Effector memory CD8-positive, alpha-beta T cell (primary cell): ENCODE results near the gene UNC5A.

Experiments used
- ATAC-seq: fragments of 150-1000 bp; cut with Tn5 transposase; replicated peaks from 2 replicates; pipeline ENCODE4 v1.10.0; 2021; ENCODE audit warnings: mild to moderate bottlenecking, moderate library complexity
- DNase-seq, 3 experiments: peaks; one replicate each; pipeline ENCODE4 v3.0.0; 2021
- H3K27ac Mint-ChIP-seq, 2 donors: one replicate each; pipeline ENCODE4 v1.8.0; 2022; ENCODE audit warnings: mild to moderate bottlenecking in 2 of 2, mixed read lengths in 2 of 2, moderate library complexity in 2 of 2
- H3K27me3 Mint-ChIP-seq, 2 donors: one replicate each; pipeline ENCODE4 v1.8.0; 2022; ENCODE audit warnings: mixed read lengths in 2 of 2
- H3K36me3 Mint-ChIP-seq: one replicate; pipeline ENCODE4 v1.8.0; 2022; ENCODE audit warnings: mild to moderate bottlenecking, moderate library complexity, mixed read lengths; ENCODE audit not compliant: insufficient read depth
- H3K4me1 Mint-ChIP-seq, 2 donors: one replicate each; pipeline ENCODE4 v1.8.0; 2022; ENCODE audit warnings: low read depth in 2 of 2, mixed read lengths in 2 of 2
- H3K4me3 Mint-ChIP-seq, 2 donors: one replicate each; pipeline ENCODE4 v1.8.0; 2022; ENCODE audit warnings: mild to moderate bottlenecking in 2 of 2, mixed read lengths in 2 of 2, moderate library complexity in 2 of 2
- H3K9me3 Mint-ChIP-seq, 2 donors: one replicate each; pipeline ENCODE4 v1.8.0; 2022; ENCODE audit warnings: mixed read lengths in 2 of 2

UNC5A gene

DNA sequence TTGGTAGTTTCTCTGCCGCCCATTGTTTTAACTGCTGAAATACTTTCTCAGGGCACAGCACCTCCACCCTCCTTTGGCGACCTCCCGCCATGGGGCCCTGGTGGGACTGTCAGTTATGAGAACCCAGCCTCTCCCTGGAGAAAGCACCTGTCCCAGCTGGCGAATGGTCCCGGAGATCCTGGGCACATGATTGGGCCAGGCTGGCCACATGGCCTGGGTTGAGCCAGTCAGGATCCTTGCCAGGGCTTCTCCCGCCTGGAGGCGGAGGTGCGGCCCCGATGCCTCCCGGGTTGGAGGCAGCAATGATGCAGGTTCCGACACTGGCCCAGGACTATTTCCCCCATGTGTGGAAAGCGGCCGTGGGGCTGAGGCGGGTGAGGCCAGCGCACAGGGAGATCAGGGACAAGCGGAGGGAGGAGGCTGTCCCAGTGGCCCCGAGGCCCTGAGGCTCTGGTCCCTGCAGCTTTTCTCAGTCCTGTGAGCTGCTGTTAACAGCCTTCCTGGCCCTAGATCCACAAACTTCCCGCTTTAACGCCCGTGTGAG, 13.6 kb downstream of the UNC5A start:
- H3K4me3 Mint-ChIP-seq: no peak overlapping the region
- H3K36me3 Mint-ChIP-seq: peaks cover 3% of the 10 kb centered on the region
- H3K27ac Mint-ChIP-seq: no peak overlapping the region
- DNase-seq (no peak), ATAC-seq (no peak)
- peaks cover 39 to 60% of the 10 kb centered on the region in 2 donors for H3K27me3 Mint-ChIP-seq
- no peaks in the 10 kb centered on the region for H3K9me3 Mint-ChIP-seq
- peaks cover 0 to 2% of the 10 kb centered on the region in 2 donors for H3K4me1 Mint-ChIP-seq

DNA sequence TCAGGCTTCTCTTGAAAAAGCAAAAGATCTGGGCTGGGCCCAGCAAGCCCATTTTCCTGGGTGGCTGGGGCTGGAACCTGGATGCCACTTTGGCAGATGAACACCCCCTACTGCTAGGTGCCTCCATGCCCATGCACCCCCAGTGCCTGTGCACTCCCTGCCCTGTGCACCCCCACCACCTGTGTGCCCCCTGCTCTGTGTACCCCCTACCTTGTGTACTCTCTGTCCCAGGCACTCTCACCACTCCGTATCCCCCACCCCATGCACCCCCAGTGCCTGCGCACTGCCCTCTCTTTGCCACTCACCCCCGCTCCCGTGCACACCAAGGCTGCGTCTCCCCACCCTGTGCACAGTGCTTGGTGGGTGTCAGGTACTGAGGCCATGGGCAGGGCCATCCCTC, 14.2 kb downstream of the UNC5A start:
- DNase-seq (no peak), ATAC-seq (no peak)
- H3K9me3 Mint-ChIP-seq: no peaks in the 10 kb centered on the region
- no peak overlapping the region for H3K4me3 Mint-ChIP-seq
- H3K4me1 Mint-ChIP-seq: no peaks in the 10 kb centered on the region
- H3K36me3 Mint-ChIP-seq: peaks cover 3% of the 10 kb centered on the region
- no peak overlapping the region for H3K27ac Mint-ChIP-seq
- peaks cover 33 to 54% of the 10 kb centered on the region in 2 donors for H3K27me3 Mint-ChIP-seq

DNA sequence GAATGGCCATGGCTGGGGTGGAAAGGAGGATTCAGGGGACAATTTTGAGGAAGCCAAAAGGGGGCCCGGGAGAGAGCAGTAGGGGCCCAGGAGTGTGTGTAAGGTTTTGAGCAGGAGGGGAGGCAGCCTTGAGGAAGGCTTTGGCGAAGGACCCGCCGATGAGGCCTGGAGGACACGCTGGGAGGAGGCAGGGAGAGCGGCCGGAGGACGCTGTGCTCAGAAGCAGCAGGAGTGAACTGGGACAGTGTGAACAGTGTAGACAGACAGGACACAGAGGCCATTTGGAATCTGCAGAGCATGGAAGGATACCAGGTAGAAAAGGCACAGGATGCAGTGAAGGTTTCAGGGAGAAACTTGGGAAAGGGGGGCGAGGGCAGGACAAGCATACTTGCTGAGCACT, 14.9 kb downstream of the UNC5A start:
- Mint-ChIP-seq H3K27ac (no peak overlapping the region), H3K4me1 (no peaks in the 10 kb centered on the region)
- no peak for ATAC-seq

DNA sequence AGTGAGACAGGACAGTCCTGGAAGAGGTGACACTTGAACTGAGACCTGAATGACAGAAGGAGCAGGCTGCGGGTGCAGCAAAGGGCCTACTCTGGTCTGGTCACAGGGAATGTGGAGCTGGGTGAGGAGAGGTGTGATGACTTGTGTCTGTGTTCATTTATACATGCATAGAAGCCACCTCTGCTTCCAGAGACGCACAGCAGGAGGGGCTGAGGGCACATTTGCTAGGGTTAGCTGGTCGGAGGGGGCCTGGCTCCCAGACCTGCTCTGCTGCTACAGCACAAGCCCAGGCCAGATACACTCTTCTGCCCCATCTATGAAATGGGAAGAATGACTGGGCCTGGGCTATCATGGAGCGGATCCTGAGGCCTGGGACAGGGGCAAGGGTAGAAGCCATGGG, 15.6 kb downstream of the UNC5A start:
- Mint-ChIP-seq H3K27ac (no peak overlapping the region), H3K36me3 (peaks cover 2% of the 10 kb centered on the region), H3K4me3 (no peak overlapping the region), H3K9me3 (peaks cover 0 to 6% of the 10 kb centered on the region in 2 donors), H3K27me3 (peaks cover 19 to 40% of the 10 kb centered on the region in 2 donors), H3K4me1 (no peaks in the 10 kb centered on the region)
- no peak for ATAC-seq
- DNase-seq: no peak

More for the DNA sequence above, 14.9 kb downstream of the UNC5A start:
- Mint-ChIP-seq H3K27me3 (peaks cover 26 to 47% of the 10 kb centered on the region in 2 donors), H3K4me3 (no peak overlapping the region), H3K9me3 (peaks cover 0 to 1% of the 10 kb centered on the region in 2 donors), H3K36me3 (peaks cover 3% of the 10 kb centered on the region)
- no peak for DNase-seq

DNA sequence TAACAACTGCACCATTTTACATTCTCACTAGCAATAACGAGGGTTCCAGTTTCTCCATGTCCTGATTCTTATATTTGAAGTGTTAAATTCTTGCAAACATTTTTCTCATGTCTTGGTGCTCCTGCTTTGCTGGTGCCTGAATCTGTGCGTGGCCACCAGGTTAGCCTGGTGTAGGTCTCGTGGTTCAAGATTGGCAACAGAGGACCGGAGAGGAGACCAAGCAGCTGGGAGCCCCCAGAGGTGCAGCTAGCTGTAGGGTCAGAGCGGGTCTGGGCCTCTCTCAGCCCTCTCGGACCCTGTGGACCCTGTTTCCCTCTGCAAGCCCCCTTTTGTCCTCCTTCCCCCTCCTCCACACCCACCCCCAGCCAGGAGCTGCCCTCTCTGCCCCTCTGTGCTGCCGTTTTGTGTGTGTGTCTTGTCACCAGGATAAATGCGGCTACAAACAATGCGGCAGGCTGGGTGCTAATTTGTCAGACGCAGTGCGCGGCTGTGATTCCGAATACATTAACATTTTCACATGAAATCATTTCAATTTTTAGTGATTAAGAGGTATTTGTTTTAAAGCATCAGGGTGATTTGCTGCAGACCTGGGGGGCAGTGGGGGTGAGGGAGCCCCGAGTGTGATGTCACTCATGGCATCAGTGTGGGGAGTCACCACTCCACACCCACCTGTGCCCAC, 17.5 kb downstream of the UNC5A start:
- ATAC-seq: no peak
- DNase-seq: no peak
- Mint-ChIP-seq H3K4me1 (no peaks in the 10 kb centered on the region), H3K27ac (no peak overlapping the region), H3K27me3 (peaks cover 13 to 35% of the 10 kb centered on the region in 2 donors), H3K9me3 (peaks cover 0 to 6% of the 10 kb centered on the region in 2 donors), H3K4me3 (no peak overlapping the region), H3K36me3 (no peaks in the 10 kb centered on the region)

DNA sequence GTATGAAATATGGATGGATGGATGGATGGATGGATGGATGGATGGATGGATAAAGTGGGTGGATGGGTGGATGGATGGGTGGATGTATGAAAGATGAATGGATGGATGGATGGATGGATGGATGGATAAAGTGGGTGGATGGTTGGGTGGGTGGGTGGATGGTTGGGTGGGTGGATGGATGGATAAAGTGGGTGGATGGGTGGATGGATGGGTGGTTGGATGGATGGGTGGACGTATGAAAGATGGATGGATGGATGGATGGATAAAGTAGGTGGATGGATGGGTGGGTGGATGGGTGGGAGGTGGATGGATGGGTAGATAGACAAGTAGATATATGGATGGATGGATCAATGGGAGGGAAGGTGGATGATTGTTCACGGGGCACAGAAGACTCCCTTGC, 19.0 kb downstream of the UNC5A start:
- Mint-ChIP-seq H3K4me1 (no peaks in the 10 kb centered on the region), H3K27ac (no peak overlapping the region), H3K9me3 (peaks cover 0 to 6% of the 10 kb centered on the region in 2 donors), H3K4me3 (no peak overlapping the region), H3K27me3 (peaks cover 22 to 41% of the 10 kb centered on the region in 2 donors), H3K36me3 (no peaks in the 10 kb centered on the region)
- ATAC-seq (no peak), DNase-seq (no peak)

DNA sequence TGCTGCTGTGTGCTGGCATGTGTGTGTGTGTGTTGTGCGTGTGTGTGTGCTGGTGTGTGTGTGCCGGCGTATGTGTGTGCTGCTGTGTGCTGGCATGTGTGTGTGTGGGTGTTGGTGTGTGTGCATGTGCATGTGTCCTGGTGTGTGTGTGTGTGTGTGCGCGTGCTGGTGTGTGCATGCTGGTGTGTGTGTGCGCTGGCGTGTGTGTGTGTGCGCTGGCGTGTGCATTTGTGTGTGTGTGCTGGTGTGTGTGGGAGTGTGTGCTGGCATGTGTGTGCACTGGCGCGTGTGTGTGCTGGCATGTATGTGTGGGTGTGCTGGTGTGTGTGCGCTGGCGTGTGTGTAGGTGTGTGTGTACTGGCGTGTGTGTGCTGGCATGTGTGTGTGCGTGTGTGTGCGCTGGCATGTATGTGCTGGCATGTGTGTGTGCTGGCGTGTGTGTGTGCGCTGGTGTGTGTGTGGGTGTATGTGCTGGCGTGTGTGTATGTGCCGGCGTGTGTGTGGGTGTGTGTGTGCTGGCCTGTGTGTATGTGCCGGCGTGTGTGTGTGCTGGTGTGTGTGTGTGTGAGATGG, 20.1 kb downstream of the UNC5A start:
- peaks cover 29 to 43% of the 10 kb centered on the region in 2 donors for H3K27me3 Mint-ChIP-seq
- H3K4me1 Mint-ChIP-seq: no peaks in the 10 kb centered on the region
- DNase-seq (no peak), ATAC-seq (no peak)
- H3K9me3 Mint-ChIP-seq: peaks cover 0 to 6% of the 10 kb centered on the region in 2 donors
- no peaks in the 10 kb centered on the region for H3K36me3 Mint-ChIP-seq
- H3K27ac Mint-ChIP-seq: no peak overlapping the region
- H3K4me3 Mint-ChIP-seq: no peak overlapping the region

DNA sequence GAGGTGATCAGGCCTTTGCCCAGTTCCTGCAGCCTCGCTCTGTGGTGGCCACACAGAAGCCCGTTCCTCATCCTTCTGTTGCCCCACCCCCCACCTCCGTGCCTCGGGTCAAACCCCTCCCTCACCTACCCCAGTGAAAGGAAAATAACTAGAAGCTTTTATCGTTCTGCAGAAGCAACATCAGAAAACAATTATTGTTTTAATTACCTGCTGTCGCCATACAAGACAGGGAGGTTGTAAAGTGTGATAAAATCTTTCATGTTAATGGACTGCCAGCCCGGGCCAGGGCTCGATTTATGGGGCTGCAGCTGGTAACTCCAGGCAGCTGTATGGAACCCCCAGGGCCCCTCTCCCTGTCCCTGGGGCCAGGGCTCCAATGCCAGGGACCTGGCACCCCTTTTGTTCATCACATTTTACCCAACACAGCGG, 20.6 kb downstream of the UNC5A start:
- Mint-ChIP-seq H3K4me1 (no peaks in the 10 kb centered on the region), H3K27ac (no peak overlapping the region), H3K9me3 (peaks cover 0 to 6% of the 10 kb centered on the region in 2 donors), H3K27me3 (peaks cover 34 to 45% of the 10 kb centered on the region in 2 donors), H3K36me3 (no peaks in the 10 kb centered on the region), H3K4me3 (no peak overlapping the region)
- no peak for ATAC-seq
- DNase-seq: no peak

DNA sequence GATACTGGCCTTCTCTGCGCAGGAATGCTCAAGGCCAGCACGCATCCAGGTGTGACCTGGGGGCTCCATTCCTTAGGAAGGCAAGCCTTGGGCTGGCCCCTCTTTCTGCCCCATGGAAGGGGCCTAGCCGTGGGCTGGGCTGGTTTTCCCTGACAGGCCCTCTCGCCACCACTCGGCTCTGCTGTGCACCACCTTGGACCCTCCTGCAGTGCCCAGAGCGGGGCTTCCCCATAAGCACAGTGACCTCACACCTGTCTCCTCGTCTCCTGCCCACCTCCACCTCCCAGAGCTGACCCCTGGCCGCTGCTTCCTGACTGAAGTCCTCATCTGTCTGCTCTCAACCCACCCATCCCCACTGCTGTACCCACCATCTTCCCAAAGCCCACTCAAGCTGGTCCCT, 21.1 kb downstream of the UNC5A start:
- H3K36me3 Mint-ChIP-seq: no peaks in the 10 kb centered on the region
- DNase-seq (no peak), ATAC-seq (no peak)
- peak overlapping the region in 1 of 2 donors; percentile 69 for H3K27ac Mint-ChIP-seq
- no peaks in the 10 kb centered on the region for H3K4me1 Mint-ChIP-seq
- H3K9me3 Mint-ChIP-seq: peaks cover 0 to 6% of the 10 kb centered on the region in 2 donors
- H3K4me3 Mint-ChIP-seq: no peak overlapping the region
- peaks cover 38 to 50% of the 10 kb centered on the region in 2 donors for H3K27me3 Mint-ChIP-seq

DNA sequence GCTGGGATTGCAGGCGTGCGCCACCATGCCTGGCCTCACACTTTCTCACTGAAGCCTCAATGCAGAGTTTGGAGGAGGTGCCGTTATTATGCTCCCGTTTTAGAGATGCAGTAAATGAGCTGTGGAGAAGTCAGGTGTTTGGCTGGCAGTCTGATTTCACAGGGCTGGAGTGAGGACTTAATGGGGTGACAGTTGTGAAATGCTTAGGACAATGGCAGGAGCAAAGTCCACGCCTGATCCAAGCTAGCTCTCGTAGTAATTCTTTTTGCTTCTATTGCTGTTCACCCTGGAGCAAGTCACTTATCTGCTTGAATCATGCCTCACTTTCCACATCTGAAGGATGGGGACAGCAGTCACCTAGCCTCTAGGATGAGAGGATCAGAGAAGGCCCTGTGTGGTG, 21.8 kb downstream of the UNC5A start:
- Mint-ChIP-seq H3K36me3 (no peaks in the 10 kb centered on the region), H3K27me3 (peaks cover 38 to 50% of the 10 kb centered on the region in 2 donors), H3K27ac (peak overlapping the region in 1 of 2 donors; percentile 69), H3K9me3 (peaks cover 0 to 6% of the 10 kb centered on the region in 2 donors), H3K4me1 (no peaks in the 10 kb centered on the region), H3K4me3 (no peak overlapping the region)
- no peak for DNase-seq
- ATAC-seq: no peak

DNA sequence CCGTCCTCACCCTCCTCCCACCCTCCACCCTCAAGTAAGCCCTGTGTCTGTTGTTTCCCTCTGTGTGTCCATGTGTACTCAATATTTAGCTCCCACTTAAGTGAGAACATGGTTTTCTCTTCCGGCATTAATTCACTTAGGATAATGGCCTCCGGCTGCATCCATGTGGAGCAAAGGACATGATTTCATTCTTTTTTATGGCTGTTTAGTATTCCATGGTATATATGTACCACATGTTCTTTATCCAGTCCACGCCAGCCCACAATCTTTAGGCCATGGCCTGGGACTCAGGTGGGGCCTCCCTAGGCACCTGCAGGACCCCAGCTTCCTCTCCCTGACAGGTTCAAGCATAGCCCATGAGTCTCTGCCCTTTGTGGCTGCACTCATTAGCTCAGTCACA, 22.9 kb downstream of the UNC5A start:
- Mint-ChIP-seq H3K4me3 (no peak overlapping the region), H3K27me3 (peaks cover 38 to 50% of the 10 kb centered on the region in 2 donors), H3K27ac (no peak overlapping the region), H3K36me3 (no peaks in the 10 kb centered on the region), H3K4me1 (no peaks in the 10 kb centered on the region), H3K9me3 (peaks cover 0 to 6% of the 10 kb centered on the region in 2 donors)
- ATAC-seq (no peak), DNase-seq (no peak)

DNA sequence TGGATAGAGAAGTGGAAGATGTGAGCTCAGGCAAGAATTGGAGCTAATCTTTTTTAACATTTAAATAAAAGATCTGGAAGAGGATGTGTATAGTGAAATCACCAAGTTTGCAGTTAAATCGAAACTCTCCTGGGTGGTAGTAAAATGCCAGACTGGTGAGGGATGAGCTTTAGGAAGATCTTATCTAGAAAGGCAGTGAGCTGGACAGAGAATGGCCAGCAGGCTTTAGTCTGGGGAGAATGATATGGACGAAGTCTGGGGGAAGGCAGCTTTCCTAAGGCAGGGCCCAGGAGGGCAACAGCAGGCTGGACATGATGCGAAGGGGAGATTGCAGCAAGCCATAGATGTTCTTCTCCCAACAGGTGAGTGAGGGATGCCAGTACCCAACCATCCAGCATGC, 25.6 kb downstream of the UNC5A start:
- no peak for DNase-seq
- H3K27ac Mint-ChIP-seq: no peak overlapping the region
- no peaks in the 10 kb centered on the region for H3K4me1 Mint-ChIP-seq
- no peak overlapping the region for H3K4me3 Mint-ChIP-seq
- ATAC-seq: no peak
- H3K9me3 Mint-ChIP-seq: no peaks in the 10 kb centered on the region
- H3K27me3 Mint-ChIP-seq: peaks cover 47 to 64% of the 10 kb centered on the region in 2 donors
- H3K36me3 Mint-ChIP-seq: no peaks in the 10 kb centered on the region

DNA sequence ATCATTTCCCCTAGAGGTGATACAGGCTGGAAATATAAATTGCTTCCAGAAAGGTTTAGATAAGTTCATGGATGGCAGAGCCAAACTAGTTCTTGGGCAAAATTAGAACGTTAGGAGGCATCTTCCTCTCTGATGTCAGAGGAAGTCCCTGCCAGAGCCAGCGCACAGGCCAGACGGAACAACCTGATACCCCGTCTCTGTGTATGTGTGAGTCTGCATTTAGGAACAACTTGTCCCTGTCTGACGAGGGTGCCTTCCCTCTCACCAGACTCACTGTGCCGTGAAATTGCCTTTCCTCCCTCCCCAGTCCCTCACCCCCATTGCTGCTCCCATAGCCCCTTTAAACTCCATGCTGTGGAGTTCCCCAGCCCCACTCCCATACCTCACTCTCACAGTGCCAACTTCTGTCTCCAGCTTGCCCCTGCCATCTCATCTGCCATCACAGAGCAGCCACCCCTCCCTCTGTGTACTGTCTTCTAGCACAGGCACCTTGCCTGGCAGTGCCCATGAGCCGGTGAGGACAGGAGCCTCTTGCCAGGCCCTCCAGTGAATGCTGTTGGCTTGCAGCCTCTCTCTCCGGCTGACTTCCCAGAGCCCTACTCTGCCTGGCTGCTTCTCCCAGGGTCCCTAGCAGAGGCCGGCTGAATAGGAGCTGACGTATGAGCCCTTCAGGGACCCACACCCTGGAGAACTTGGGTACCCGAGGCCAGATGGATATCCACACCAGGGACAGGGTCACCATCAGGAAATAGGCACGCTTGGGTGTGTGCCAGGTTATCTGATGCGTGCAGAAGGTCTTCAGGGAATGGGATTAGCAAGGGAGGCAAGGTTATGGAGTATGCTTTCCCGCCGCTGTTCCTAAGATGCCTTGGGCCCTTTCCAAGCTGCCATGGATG, 26.7 kb downstream of the UNC5A start:
- Mint-ChIP-seq H3K36me3 (no peaks in the 10 kb centered on the region), H3K27me3 (peaks cover 49 to 69% of the 10 kb centered on the region in 2 donors), H3K4me3 (no peak overlapping the region)

More for the DNA sequence above, 26.7 kb downstream of the UNC5A start:
- Mint-ChIP-seq H3K27ac (no peak overlapping the region), H3K9me3 (no peaks in the 10 kb centered on the region), H3K4me1 (no peaks in the 10 kb centered on the region)
- ATAC-seq (no peak), DNase-seq (no peak)
